ENCODE data around the gene KANK4. TPM values are rescaled to one million over a fixed set of nuclear protein-coding genes. Genes with fewer than 3 reads are reported as not detected.

KANK4 gene
- total and polyA plus RNA-seq, 12 donors, result 0.12 to 1.1 (median 0.26) TPM; not detected in 2

GRCh38 chr1:62309906-62310305 is 9.3 kb downstream of the KANK4 start:
- no peak for DNase-seq

GRCh38 chr1:62308606-62309005 is 10.6 kb downstream of the KANK4 start:
- Histone ChIP-seq H3K9me3 (replicated peaks in 1 of 3) (no peaks in the 10 kb centered on the region), H3K36me3 (replicated peaks in 1 of 2) (no peaks in the 10 kb centered on the region), H3K4me3 (no peak overlapping the region), H3K4me1 (replicated peaks in 1 of 2) (no peaks in the 10 kb centered on the region), H3K27ac (no peak overlapping the region), H3K27me3 (no peaks in the 10 kb centered on the region)
- TF ChIP-seq CTCF (IDR thresholded peaks at IDR 0.05), result no peak
- TF ChIP-seq POLR2A (IDR thresholded peaks at IDR 0.05), result no peak
- 65 to 75% (median 70%) methylated on average over 2 to 3 of the region's 3 CpGs for WGBS, 4 donors
- DNase-seq, result no peak
- intact Hi-C loops (cut with DNase I), result no loop called here

More at GRCh38 chr1:62309906-62310305, 9.3 kb downstream of the KANK4 start:
- H3K9me3 ChIP-seq (replicated peaks in 1 of 3), result no peaks in the 10 kb centered on the region
- intact Hi-C loops (cut with DNase I), result no loop called here
- H3K4me1 ChIP-seq (replicated peaks in 1 of 2), result no peaks in the 10 kb centered on the region
- H3K27ac ChIP-seq, result no peak overlapping the region
- H3K4me3 ChIP-seq, result no peak overlapping the region
- H3K36me3 ChIP-seq (replicated peaks in 1 of 2), result no peaks in the 10 kb centered on the region
- WGBS, 4 donors, result 84 to 90% (median 88%) methylated on average over 7 of the region's 7 CpGs
- no peaks in the 10 kb centered on the region for H3K27me3 ChIP-seq
- TF ChIP-seq CTCF (IDR thresholded peaks at IDR 0.05) (no peak), POLR2A (IDR thresholded peaks at IDR 0.05) (no peak)

- H3K4me3 ChIP-seq, result no peak overlapping the region
- H3K9me3 ChIP-seq (replicated peaks in 1 of 3), result no peaks in the 10 kb centered on the region
- DNase-seq, result peak in 1 of 7 donors; percentile 64
- intact Hi-C loops (cut with DNase I), result no loop called here
- WGBS, 4 donors, result 64 to 81% (median 74%) methylated on average over 6 of the region's 6 CpGs
- TF ChIP-seq POLR2A (IDR thresholded peaks at IDR 0.05) (no peak), CTCF (IDR thresholded peaks at IDR 0.05) (no peak)
- H3K27me3 ChIP-seq, result no peaks in the 10 kb centered on the region
- no peaks in the 10 kb centered on the region for H3K4me1 ChIP-seq (replicated peaks in 1 of 2)
- H3K27ac ChIP-seq, result no peak overlapping the region
- H3K36me3 ChIP-seq (replicated peaks in 1 of 2), result no peaks in the 10 kb centered on the region
These were observed 11.2 kb downstream of the KANK4 start for GRCh38 chr1:62307895-62308492.

- intact Hi-C loops (cut with DNase I), result no loop called here
- Histone ChIP-seq H3K4me3 (no peak overlapping the region), H3K27me3 (no peaks in the 10 kb centered on the region), H3K9me3 (replicated peaks in 1 of 3) (no peaks in the 10 kb centered on the region), H3K27ac (no peak overlapping the region), H3K36me3 (replicated peaks in 1 of 2) (no peaks in the 10 kb centered on the region), H3K4me1 (replicated peaks in 1 of 2) (no peaks in the 10 kb centered on the region)
- WGBS, 4 donors, result 69 to 75% (median 72%) methylated on average over 1 of the region's 1 CpG
- DNase-seq, result no peak
- TF ChIP-seq CTCF (IDR thresholded peaks at IDR 0.05), result no peak
- no peak for TF ChIP-seq POLR2A (IDR thresholded peaks at IDR 0.05)
These were observed 11.8 kb downstream of the KANK4 start for GRCh38 chr1:62307446-62307845.

Measured in adrenal gland (tissue), 12 donors.